H1 (cell line): ENCODE results near the gene L3MBTL1. TPM values are rescaled to one million over a fixed set of nuclear protein-coding genes. Genes with fewer than 3 reads are reported as not detected.

Source experiments
- CTCF ChIA-PET: fragments of 300-600 bp; sonication (Branson Sonifier 250); formaldehyde crosslinking; loops from one replicate; lab custom pipeline; 2021; ENCODE audit not compliant: partially characterized antibody; lab: Charles Lee
- POLR2A ChIA-PET: fragments of 300-600 bp; sonication (Branson Sonifier 250); formaldehyde crosslinking; loops from one replicate; lab custom pipeline; 2021; ENCODE audit warnings: inconsistent platforms; ENCODE audit not compliant: partially characterized antibody; lab: Charles Lee
- DNase-seq, 2 experiments: peaks; one replicate each; pipeline versions ENCODE4 v3.0.0 to v3.0.0-alpha.2; 2010 to 2022; ENCODE audit warnings: low spot score in 2 of 2, low read depth in 1 of 2, mixed read lengths in 1 of 2
- FAIRE-seq: peaks from 2 replicates; lab custom pipeline; 2011; peaks lifted over from hg19 to GRCh38; lab: Jason Lieb, UNC
- H2AFZ ChIP-seq: 2 replicates; pipeline ENCODE4 v1.8.1; 2012; ENCODE audit warnings: low read length, inconsistent platforms
- H2AK5ac ChIP-seq: 2 replicates; pipeline ENCODE4 v1.6.1; 2013; ENCODE audit warnings: low read depth, low read length
- H2BK120ac ChIP-seq: replicated peaks from 2 replicates; pipeline ENCODE3; 2013; ENCODE audit warnings: low read depth, low read length, inconsistent platforms
- H2BK12ac ChIP-seq: 2 replicates; pipeline ENCODE4 v1.6.1; 2013; ENCODE audit warnings: low read depth, low read length
- H2BK15ac ChIP-seq: 2 replicates; pipeline ENCODE4 v1.6.1; 2013; ENCODE audit warnings: low read length
- H2BK20ac ChIP-seq: 2 replicates; pipeline ENCODE4 v1.6.1; 2013; ENCODE audit warnings: low read length
- H2BK5ac ChIP-seq: 2 replicates; pipeline ENCODE4 v1.6.1; 2013; ENCODE audit warnings: low read depth, low read length
- H3K14ac ChIP-seq: 2 replicates; pipeline ENCODE4 v1.6.1; 2013; ENCODE audit warnings: inconsistent platforms; ENCODE audit not compliant: insufficient read length
- H3K18ac ChIP-seq: 2 replicates; pipeline ENCODE4 v1.6.1; 2013; ENCODE audit warnings: low read length; ENCODE audit errors: extremely low read depth
- H3K23ac ChIP-seq: 2 replicates; pipeline ENCODE4 v1.6.1; 2013; ENCODE audit warnings: inconsistent platforms; ENCODE audit not compliant: insufficient read length
- H3K23me2 ChIP-seq: 2 replicates; pipeline ENCODE4 v1.6.1; 2013; ENCODE audit warnings: low read depth, low read length
- H3K27ac ChIP-seq: 2 replicates; pipeline ENCODE4 v1.6.1; 2011; ENCODE audit warnings: low read depth, low read length, inconsistent platforms
- H3K27me3 ChIP-seq, 4 experiments: replicated peaks in 1 of 4; 1 replicate in 1 of 4; 2 replicates in 3 of 4; pipeline versions ENCODE4 v1.6.1 to v1.8.1; 2011 to 2013; ENCODE audit warnings: low read length in 3 of 4, mild to moderate bottlenecking in 3 of 4, inconsistent platforms in 2 of 4, mixed read lengths in 2 of 4, moderate library complexity in 1 of 4; ENCODE audit not compliant: control insufficient read depth in 3 of 4, insufficient read depth in 3 of 4; ENCODE audit errors: extremely low read depth in 1 of 4
- H3K36me3 ChIP-seq, 4 experiments: 2 replicates each; pipeline versions ENCODE4 v1.6.1 to v1.8.1; 2011 to 2013; ENCODE audit warnings: mild to moderate bottlenecking in 4 of 4, low read length in 3 of 4, moderate library complexity in 2 of 4, control low read depth in 1 of 4, inconsistent platforms in 1 of 4; ENCODE audit not compliant: insufficient read depth in 4 of 4, control insufficient read depth in 2 of 4
- H3K4ac ChIP-seq: replicated peaks from 2 replicates; pipeline ENCODE3; 2013; ENCODE audit warnings: low read length, low read depth, mixed read lengths, inconsistent platforms; ENCODE audit not compliant: insufficient read length
- H3K4me1 ChIP-seq, 4 experiments: replicated peaks in 1 of 4; 1 replicate in 1 of 4; 2 replicates in 3 of 4; pipeline versions ENCODE4 v1.6.1 to v1.8.1; 2011 to 2013; ENCODE audit warnings: low read length in 3 of 4, inconsistent platforms in 2 of 4, mixed read lengths in 1 of 4; ENCODE audit not compliant: insufficient read depth in 4 of 4, control insufficient read depth in 3 of 4
- H3K4me2 ChIP-seq, 2 experiments: 2 replicates each; pipeline versions ENCODE4 v1.6.1 to v1.8.1; 2011 to 2013; ENCODE audit warnings: low read depth in 2 of 2, low read length in 2 of 2, control low read depth in 1 of 2, inconsistent platforms in 1 of 2, mild to moderate bottlenecking in 1 of 2; ENCODE audit not compliant: insufficient read depth in 1 of 2
- H3K4me3 ChIP-seq, 4 experiments: fragments of 200-600, 300-600 bp in 1 of 4; sonication (generic), shearing (Covaris generic), sonication (Bioruptor Twin) in 1 of 4; 2 replicates each; pipeline versions ENCODE4 v1.5.1 to v1.8.1; 2011 to 2016; ENCODE audit warnings: low read length in 4 of 4, low read depth in 3 of 4, control low read depth in 2 of 4, inconsistent platforms in 2 of 4, mild to moderate bottlenecking in 2 of 4, mixed read lengths in 1 of 4, moderate library complexity in 1 of 4; ENCODE audit not compliant: insufficient read depth in 2 of 4; ENCODE audit errors: extremely low read depth in 1 of 4
- H3K56ac ChIP-seq: replicated peaks from 2 replicates; pipeline ENCODE3; 2013; ENCODE audit warnings: low read depth, mild to moderate bottlenecking, mixed read lengths, low read length, inconsistent platforms; ENCODE audit not compliant: insufficient read length
- H3K79me1 ChIP-seq: 2 replicates; pipeline ENCODE4 v1.6.1; 2013; ENCODE audit warnings: low read depth, low read length, control low read depth
- H3K79me2 ChIP-seq, 2 experiments: 2 replicates each; pipeline versions ENCODE4 v1.6.1 to v1.8.1; 2012 to 2013; ENCODE audit warnings: low read length in 2 of 2, mild to moderate bottlenecking in 2 of 2, inconsistent platforms in 1 of 2; ENCODE audit not compliant: insufficient read depth in 2 of 2, control insufficient read depth in 1 of 2
- H3K9ac ChIP-seq, 4 experiments: replicated peaks in 1 of 4; 1 replicate in 1 of 4; 2 replicates in 3 of 4; pipeline versions ENCODE4 v1.6.1 to v1.8.1; 2011 to 2013; ENCODE audit warnings: low read depth in 3 of 4, low read length in 3 of 4, control low read depth in 2 of 4, mild to moderate bottlenecking in 2 of 4, moderate library complexity in 2 of 4, inconsistent platforms in 1 of 4; ENCODE audit errors: extremely low read depth in 1 of 4
- H3K9me3 ChIP-seq, 2 experiments: 2 replicates each; pipeline versions ENCODE4 v1.6.1 to v1.8.1; 2012 to 2013; ENCODE audit warnings: mild to moderate bottlenecking in 2 of 2, moderate library complexity in 2 of 2, control low read depth in 1 of 2, inconsistent platforms in 1 of 2, low read depth in 1 of 2, low read length in 1 of 2, mixed read lengths in 1 of 2; ENCODE audit not compliant: insufficient read depth in 2 of 2
- H4K20me1 ChIP-seq, 2 experiments: replicated peaks in 1 of 2; 2 replicates each; pipeline versions ENCODE3 to v1.8.1; 2011 to 2013; ENCODE audit warnings: inconsistent platforms in 2 of 2, low read length in 2 of 2, mild to moderate bottlenecking in 1 of 2; ENCODE audit not compliant: insufficient read depth in 2 of 2, control insufficient read depth in 1 of 2
- H4K5ac ChIP-seq: 2 replicates; pipeline ENCODE4 v1.6.1; 2013; ENCODE audit warnings: low read length, low read depth, mixed read lengths, inconsistent platforms; ENCODE audit not compliant: insufficient read length
- H4K8ac ChIP-seq: 2 replicates; pipeline ENCODE4 v1.8.0; 2013; ENCODE audit warnings: mild to moderate bottlenecking, moderate library complexity, low read length, inconsistent platforms; ENCODE audit not compliant: insufficient read depth; ENCODE audit errors: extremely low read depth
- H4K91ac ChIP-seq: replicated peaks from 2 replicates; pipeline ENCODE3; 2013; ENCODE audit warnings: low read length, mixed read lengths, inconsistent platforms; ENCODE audit not compliant: insufficient read length
- ATF2 ChIP-seq: IDR thresholded peaks from 2 replicates; pipeline ENCODE4 v1.6.1; 2012; ENCODE audit warnings: low read length, inconsistent platforms
- polyA plus RNA-seq, 7 experiments: library from polyadenylated mRNA; depleted of rRNA in 3 of 7; stranded (reverse) in 5 of 7; unstranded in 2 of 7; fragments of >200 nt in 5 of 7; fragments of 200-250 nt in 2 of 7; gene quantifications; 1 replicate in 5 of 7; 2 replicates in 1 of 7; 4 replicates in 1 of 7; pipeline versions ENCODE4 v1.2.1 to v1.2.3, GENCODE V29; 2011 to 2013; ENCODE audit warnings: missing spikeins in 2 of 7, mixed read lengths in 2 of 7
- total RNA-seq: library from RNA; stranded (reverse); fragmentation: NEBNext Ultra II Directional; extraction: Animal tissue kit (Norgen Biotek cat#: 25700); gene quantifications from 2 replicates; pipeline ENCODE4 v1.2.1, GENCODE V29; 2021

The L3MBTL1 gene
- total and polyA plus RNA-seq, 2 of the 8 experiments (the other 6 are each of a cell fraction or from before 2014, with no cell fraction given) = 11.9 to 17.0 TPM

GRCh38 chr20:43531091-43531443 is 23.6 kb downstream of the L3MBTL1 start:
- Histone ChIP-seq H3K23me2 (no peaks in the 10 kb centered on the region), H2BK20ac (no peak overlapping the region), H3K9ac (no peak overlapping the region), H3K27me3 (no peaks in the 10 kb centered on the region), H3K4ac (no peak overlapping the region), H2BK5ac (no peak overlapping the region), H3K79me2 (no peaks in the 10 kb centered on the region), H3K36me3 (peaks cover 0 to 6% (median 0%) of the 10 kb centered on the region in 4 experiments; a peak in 2 of 8 replicates), H2AFZ (no peak overlapping the region), H2BK12ac (no peak overlapping the region), H3K14ac (no peak overlapping the region), H3K4me2 (no peak overlapping the region), H3K4me1 (no peaks in the 10 kb centered on the region), H4K20me1 (peaks cover 2 to 4% of the 10 kb centered on the region in 2 experiments), H3K27ac (no peak overlapping the region), H4K91ac (no peak overlapping the region), H3K4me3 (no peak overlapping the region), H4K5ac (no peak overlapping the region), H3K18ac (no peak overlapping the region), H3K23ac (no peak overlapping the region), H3K56ac (no peak overlapping the region), H3K9me3 (no peaks in the 10 kb centered on the region), H3K79me1 (no peaks in the 10 kb centered on the region), H2BK120ac (no peak overlapping the region), H4K8ac (no peak overlapping the region), H2BK15ac (no peak overlapping the region), H2AK5ac (no peak overlapping the region)
- FAIRE-seq (no peak), DNase-seq (no peak)
- ChIA-PET POLR2A (interaction anchor here (3.0 to 3.2 kb wide), 2 partner anchors 16 to 73 kb away, joined by 13 to 17 read pairs; partner anchors contain the start of gene SRSF6), CTCF (interaction anchor here (0.6 to 7.3 kb wide), 3 partner anchors 7 to 82 kb away, joined by 3 to 54 read pairs (median 3); no protein-coding TSS in a partner anchor)
- no peak for TF ChIP-seq ATF2
